Measurements from ENCODE around the gene NCR2.

NCR2 gene

GRCh38 chr6:41327177-41327576 is 8.2 kb upstream of the NCR2 start:
- ChIA-PET POLR2A (no interaction called here), CTCF (interaction anchor here (0.8 to 1.4 kb wide), 2 partner anchors 8 to 41 kb away, joined by 5 read pairs; no protein-coding TSS in a partner anchor)
- H3K27ac ChIP-seq (ENCODE audit: extremely low read depth, low read depth, low read length) = no peak overlapping the region
- no peaks in the 10 kb centered on the region for H3K9me3 ChIP-seq (ENCODE audit: control insufficient read depth, insufficient read depth, low read depth, low read length)
- no peaks in the 10 kb centered on the region for H3K36me3 ChIP-seq (ENCODE audit: control insufficient read depth in 2 of 2, insufficient read depth in 1 of 2, low read length in 2 of 2)
- no peak overlapping the region for H3K4me3 ChIP-seq (ENCODE audit: low read depth, low read length)
- TF ChIP-seq, protein P1, sequence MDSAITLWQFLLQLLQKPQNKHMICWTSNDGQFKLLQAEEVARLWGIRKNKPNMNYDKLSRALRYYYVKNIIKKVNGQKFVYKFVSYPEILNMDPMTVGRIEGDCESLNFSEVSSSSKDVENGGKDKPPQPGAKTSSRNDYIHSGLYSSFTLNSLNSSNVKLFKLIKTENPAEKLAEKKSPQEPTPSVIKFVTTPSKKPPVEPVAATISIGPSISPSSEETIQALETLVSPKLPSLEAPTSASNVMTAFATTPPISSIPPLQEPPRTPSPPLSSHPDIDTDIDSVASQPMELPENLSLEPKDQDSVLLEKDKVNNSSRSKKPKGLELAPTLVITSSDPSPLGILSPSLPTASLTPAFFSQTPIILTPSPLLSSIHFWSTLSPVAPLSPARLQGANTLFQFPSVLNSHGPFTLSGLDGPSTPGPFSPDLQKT (IDR thresholded peaks at IDR 0.05; ENCODE audit: borderline replicate concordance, low read depth, low read length) = no peak
- TF ChIP-seq ZBTB21 (tag by site-specific recombination; IDR thresholded peaks at IDR 0.05) = no peak
- TF ChIP-seq ZNF777 (tag by site-specific recombination; IDR thresholded peaks at IDR 0.05; ENCODE audit: borderline replicate concordance) = no peak
- TF ChIP-seq, protein P2, sequence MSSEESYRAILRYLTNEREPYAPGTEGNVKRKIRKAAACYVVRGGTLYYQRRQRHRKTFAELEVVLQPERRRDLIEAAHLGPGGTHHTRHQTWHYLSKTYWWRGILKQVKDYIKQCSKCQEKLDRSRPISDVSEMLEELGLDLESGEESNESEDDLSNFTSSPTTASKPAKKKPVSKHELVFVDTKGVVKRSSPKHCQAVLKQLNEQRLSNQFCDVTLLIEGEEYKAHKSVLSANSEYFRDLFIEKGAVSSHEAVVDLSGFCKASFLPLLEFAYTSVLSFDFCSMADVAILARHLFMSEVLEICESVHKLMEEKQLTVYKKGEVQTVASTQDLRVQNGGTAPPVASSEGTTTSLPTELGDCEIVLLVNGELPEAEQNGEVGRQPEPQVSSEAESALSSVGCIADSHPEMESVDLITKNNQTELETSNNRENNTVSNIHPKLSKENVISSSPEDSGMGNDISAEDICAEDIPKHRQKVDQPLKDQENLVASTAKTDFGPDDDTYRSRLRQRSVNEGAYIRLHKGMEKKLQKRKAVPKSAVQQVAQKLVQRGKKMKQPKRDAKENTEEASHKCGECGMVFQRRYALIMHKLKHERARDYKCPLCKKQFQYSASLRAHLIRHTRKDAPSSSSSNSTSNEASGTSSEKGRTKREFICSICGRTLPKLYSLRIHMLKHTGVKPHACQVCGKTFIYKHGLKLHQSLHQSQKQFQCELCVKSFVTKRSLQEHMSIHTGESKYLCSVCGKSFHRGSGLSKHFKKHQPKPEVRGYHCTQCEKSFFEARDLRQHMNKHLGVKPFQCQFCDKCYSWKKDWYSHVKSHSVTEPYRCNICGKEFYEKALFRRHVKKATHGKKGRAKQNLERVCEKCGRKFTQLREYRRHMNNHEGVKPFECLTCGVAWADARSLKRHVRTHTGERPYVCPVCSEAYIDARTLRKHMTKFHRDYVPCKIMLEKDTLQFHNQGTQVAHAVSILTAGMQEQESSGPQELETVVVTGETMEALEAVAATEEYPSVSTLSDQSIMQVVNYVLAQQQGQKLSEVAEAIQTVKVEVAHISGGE (tag by site-specific recombination; conservative IDR thresholded peaks at IDR 0.05; ENCODE audit: low read depth) = no peak
- no peak for TF ChIP-seq ZNF707 (tag by site-specific recombination; IDR thresholded peaks at IDR 0.05)
- no peak for TF ChIP-seq ZNF645 (tag by site-specific recombination; IDR thresholded peaks at IDR 0.05)
- TF ChIP-seq ZNF623 (tag by site-specific recombination; IDR thresholded peaks at IDR 0.05) = no peak
- TF ChIP-seq REPIN1 (tag by site-specific recombination; IDR thresholded peaks at IDR 0.05; ENCODE audit: low read depth) = no peak
- no peak for TF ChIP-seq ZNF501 (tag by site-specific recombination; IDR thresholded peaks at IDR 0.05)
- no peak for TF ChIP-seq ZFP3 (tag by site-specific recombination; IDR thresholded peaks at IDR 0.05; ENCODE audit: low read depth)
- TF ChIP-seq ZNF416 (tag by site-specific recombination; IDR thresholded peaks at IDR 0.05) = no peak
- no peak for TF ChIP-seq ZNF544 (tag by site-specific recombination; IDR thresholded peaks at IDR 0.05)
- TF ChIP-seq ZNF138 (tag by site-specific recombination; IDR thresholded peaks at IDR 0.05; ENCODE audit: borderline replicate concordance) = no peak
- no peak for TF ChIP-seq ZSCAN5A (tag by site-specific recombination; IDR thresholded peaks at IDR 0.05)
- TF ChIP-seq, protein P3, sequence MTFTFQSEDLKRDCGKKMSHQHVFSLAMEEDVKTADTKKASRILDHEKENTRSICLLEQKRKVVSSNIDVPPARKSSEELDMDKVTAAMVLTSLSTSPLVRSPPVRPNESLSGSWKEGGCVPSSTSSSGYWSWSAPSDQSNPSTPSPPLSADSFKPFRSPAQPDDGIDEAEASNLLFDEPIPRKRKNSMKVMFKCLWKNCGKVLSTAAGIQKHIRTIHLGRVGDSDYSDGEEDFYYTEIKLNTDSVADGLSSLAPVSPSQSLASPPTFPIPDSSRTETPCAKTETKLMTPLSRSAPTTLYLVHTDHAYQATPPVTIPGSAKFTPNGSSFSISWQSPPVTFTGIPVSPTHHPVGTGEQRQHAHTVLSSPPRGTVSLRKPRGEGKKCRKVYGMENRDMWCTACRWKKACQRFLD (tag by site-specific recombination; IDR thresholded peaks at IDR 0.05) = no peak
- TF ChIP-seq ZNF248 (tag by site-specific recombination; IDR thresholded peaks at IDR 0.05) = no peak
- no peaks in the 10 kb centered on the region for H3K4me1 ChIP-seq (ENCODE audit: control insufficient read depth, insufficient read depth, low read length)

All from HEK293 (cell line).